GM18519 (cell line): ENCODE data around the gene C3orf20.

Experiments
- ATAC-seq: cut with Tn5 transposase; IDR thresholded peaks from one replicate; pipeline ENCODE4 v1.9.1; 2021; ENCODE audit warnings: mild to moderate bottlenecking, moderate library complexity; ENCODE audit not compliant: unreplicated experiment, low FRiP score

Gene C3orf20

GRCh38 chr3:14792691-14793121, 117.8 kb downstream of the C3orf20 start:
- ATAC-seq: no peak

DNA sequence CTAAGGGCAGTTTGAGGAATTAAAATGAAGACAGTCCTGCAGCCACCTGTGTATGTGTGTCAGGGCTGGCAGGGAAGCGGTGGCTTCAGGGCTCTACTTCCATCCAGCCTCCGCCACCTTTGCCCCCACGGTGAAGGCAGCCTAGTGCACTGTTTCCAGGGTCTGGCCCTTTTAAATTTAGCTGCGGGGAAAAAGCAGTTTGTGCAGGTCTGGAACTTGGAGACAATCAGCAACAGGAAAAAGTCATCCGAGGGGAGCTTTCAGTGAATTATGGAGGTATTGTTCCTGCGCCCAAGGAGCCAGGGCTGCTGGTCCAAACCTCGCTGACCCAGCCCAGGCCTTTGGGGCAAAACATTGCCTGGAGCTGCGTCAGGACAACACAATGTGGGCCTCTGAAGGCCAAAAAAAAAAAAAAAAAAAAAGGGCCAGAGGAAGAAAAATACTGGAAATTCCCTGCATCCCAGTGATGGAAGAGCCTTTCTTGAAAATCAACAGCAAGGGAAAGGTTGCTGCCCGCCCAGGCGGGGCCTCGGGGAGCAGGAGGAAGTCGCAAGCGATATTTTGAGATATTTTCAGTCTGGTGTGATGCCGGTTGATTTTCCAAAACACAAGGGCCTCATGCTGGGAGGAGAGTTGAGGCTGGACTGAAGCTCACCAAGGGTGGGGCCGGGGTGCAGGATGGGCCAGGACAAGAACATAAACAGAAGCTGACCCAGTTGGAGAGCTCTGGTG, 118.4 kb downstream of the C3orf20 start:
- ATAC-seq: no peak

- ATAC-seq: no peak
These were observed 118.9 kb downstream of the C3orf20 start for GRCh38 chr3:14793858-14794234.

DNA sequence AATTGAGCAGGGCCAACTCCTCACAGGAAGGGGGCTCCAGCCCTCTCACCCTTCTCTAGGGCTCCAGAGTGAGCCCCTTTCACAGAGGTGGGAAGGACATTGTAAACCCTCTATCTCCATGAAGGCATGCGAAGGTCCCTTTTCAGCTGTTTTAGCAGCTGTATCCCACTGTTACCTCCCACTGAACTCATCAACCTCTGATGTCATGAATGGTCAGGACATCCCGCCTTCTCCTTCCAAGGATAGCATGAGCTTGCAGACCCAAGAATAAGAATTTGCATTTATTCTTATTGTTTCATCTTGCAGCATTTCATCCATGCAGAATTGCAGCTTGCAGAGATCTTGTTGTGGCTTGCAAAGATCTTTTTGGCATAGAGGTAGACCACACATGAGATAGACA, 119.5 kb downstream of the C3orf20 start:
- ATAC-seq: no peak

DNA sequence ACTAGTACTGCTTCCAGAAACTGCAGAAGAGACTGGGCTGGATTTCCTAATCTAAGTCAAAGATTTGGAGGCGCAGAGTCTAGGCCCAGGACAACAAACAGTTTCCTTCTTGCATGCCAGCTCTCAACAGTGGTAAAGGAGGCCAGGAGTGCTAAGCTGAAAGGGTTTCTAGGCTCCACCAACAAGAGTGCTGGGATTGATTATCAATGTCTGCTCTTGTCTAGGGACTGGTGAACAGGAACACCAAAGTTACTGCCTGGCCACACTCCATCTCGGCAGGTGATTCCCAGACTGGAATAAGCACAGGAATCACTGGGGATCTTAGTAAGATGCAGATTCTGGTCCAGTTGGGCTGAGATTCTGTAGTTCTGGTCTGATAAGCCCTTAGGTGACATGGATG, 121.1 kb downstream of the C3orf20 start:
- ATAC-seq: no peak

- no peak for ATAC-seq
These were observed 121.6 kb downstream of the C3orf20 start for GRCh38 chr3:14796403-14797077.

- no peak for ATAC-seq
These were observed 122.8 kb downstream of the C3orf20 start for GRCh38 chr3:14797731-14798130.

- ATAC-seq: no peak
These were observed 123.3 kb downstream of the C3orf20 start for GRCh38 chr3:14798231-14798630.

DNA sequence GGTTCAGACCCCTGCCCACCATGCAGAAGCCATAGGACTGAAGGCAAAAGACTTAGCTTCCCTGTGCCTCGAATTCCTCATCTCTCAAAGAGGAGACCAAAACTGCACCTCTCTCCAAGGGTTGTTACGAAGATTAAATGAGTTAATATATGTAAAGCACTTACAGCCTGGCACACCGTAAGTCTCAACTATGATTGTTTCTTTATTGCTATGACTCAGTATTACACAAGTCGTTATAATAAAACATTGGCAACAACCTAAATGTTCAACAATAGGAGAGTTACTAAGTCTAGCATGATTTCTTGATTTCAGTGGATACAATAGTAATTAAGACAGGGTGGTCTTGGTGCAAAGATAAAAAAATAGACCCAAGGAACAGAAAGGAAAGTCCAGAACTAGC, 124.2 kb downstream of the C3orf20 start:
- ATAC-seq: no peak

DNA sequence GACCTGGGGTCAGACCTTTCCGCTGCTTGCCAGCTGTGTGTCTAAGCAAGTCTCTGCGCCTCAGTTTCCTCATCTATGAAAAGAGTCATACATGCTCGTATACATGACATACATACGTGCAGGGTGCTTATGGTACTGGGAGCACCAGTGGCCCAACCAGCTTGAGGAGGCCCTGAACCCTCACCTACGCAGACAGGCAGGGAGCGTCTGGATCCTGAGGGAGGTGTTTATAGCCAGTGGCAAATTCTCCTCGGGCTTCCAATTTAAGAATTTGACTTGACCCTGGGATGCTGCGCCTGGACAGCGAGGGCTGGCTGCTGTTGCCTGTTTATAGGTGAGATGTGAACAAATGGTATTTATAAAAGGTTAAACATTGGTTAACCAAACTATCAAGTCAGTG, 126.1 kb downstream of the C3orf20 start:
- no peak for ATAC-seq

- no peak for ATAC-seq
These were observed 126.9 kb downstream of the C3orf20 start for GRCh38 chr3:14801668-14802380.

- ATAC-seq: no peak
These were observed 127.4 kb downstream of the C3orf20 start for GRCh38 chr3:14802381-14802731.

DNA sequence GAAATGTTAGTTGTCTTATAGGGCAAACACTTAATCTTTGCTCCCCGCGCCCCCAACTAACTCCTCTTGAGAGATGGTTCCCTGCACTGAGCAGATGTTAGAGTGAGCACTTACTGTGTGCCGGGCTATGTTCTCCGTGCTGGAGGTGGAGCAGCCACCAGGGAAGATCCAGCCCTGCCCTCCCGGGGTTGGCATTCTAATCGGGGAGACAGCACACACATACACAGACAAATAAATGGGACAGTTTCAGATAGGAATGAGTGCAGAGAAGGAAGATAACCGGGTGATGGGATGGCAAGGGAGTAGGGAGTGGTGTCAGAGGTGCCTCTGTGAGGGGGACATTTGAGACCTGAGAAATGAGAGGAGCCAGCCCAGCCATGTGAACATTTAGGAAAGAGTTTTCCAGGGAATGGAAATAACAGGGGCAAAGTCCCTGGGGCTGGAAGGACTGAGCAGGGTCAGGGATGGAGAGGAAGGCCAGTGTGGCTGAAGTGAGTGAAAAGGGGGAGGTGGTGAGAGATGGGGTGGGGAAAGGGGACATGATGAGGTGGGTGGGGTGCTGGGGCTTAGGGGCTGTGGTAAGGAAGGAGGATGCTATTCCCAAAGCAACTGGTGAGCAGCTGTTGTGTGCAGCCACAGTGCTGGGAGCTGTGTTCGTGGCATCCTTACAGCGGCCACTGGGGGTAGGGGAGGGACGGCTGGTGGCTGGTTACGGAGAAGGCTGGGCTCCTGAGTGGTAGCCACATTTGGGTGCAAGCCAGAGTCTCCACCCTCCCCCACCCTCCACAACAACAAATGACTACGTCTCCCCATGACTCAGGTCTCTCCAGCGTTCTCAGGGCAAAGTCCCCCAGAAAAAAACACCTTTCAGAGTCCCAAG, 128.4 kb downstream of the C3orf20 start:
- no peak for ATAC-seq

- ATAC-seq: no peak
These were observed 129.3 kb downstream of the C3orf20 start for GRCh38 chr3:14803981-14804834.

DNA sequence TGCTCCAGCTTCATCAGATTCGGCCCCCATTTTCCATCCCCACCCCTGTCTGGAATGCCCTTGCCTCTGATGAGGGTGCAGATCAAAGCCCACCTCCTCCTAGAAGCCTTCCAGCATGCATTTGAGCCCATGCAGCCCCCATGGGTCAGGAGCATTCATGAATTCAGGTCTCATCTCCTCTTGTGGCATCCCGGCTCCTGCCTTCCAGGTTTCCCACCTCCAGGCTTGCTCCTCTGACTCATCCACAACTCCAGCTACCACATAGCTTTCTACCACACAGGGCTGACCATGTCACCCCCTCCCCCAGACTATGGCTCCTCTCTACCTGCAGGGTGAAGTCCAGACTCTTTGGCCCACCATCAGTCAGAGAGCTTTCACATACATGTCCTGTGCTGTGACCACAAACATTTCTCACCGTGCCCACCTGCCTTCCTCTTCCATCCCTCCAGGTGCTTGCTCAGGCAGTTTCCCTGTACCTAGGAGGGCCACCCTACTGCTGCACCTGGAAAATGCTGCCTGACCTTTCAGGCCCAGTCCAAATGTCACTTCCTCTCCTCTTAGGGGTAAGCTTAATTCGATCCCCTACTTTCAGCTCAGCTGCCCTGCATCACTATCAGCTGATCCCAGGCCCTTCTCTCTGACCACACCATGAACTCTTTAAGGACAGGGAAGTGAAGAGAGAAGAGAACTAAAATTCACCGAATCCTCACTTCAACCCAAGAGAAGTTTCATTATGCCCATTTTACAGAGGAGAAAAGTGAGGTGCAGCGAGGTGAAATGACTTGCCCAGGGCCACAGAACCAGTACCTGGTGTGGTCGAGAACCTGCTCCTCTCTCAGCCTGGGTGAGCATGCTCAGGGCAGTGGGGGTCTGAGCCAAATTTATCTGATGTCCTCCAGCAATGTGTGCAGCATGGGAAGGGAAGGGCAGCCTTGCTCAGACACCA, 130.2 kb downstream of the C3orf20 start:
- no peak for ATAC-seq

DNA sequence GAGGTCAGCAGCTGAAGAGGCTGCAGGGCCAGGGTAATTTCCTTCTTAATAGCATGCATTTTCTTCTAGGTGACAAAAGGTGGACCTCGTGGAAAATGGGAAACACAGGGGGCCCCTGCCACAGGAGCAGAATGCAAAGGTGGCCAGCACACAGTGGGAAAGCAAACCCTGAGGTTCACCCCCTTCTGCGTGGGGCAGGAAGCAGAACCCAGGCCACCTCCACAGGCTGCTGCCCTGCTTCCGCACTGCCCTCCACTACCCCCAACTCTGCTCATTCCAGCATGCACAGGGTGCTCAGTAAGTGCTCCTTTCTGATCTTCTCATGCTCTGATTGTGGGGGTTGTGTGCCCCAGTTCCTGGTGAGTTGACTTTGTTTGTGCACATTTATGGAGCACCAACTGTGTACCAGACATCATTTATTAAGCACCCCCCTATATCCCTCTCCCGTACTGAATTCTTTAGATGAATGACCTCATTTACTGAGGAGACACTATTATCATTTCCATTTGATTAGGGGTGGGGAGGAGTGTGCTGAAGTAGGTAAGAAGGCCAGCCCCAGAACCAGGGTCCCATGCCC, 131.1 kb downstream of the C3orf20 start:
- ATAC-seq: no peak

DNA sequence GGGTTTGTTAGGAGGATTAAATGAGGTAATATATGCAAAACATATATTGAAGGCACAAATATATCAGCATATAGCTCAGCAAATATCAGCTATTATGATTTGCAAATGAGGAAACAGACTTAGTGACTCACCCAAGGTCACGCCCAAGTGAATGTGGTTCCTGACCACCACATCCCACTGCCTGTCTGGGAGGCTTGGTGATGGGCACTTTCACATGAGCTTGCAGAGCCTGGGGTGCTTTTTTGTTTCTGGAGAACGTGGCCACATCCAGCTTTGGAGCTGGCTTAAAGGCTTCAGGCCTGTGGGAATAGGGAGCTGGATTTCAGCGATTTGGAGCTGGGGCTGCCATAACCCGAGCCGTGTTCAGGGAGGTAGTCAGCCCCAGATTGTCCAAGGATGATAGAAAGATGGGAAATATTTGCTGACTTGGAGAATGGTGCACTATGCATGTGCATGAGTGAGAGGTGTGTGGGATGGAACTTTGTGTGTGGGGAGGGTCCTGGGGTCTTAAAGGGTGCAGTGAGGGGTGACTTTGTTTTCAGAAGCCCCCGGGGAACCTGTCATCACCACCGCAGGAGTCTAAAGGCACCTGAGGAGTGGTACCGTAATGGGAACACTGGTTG, 131.8 kb downstream of the C3orf20 start:
- no peak for ATAC-seq

GRCh38 chr3:14808025-14808424, 133.1 kb downstream of the C3orf20 start:
- no peak for ATAC-seq
